GM21786 (cell line): ENCODE data around the gene KCNK6.

Source experiments
- ATAC-seq: cut with Tn5 transposase; IDR thresholded peaks from one replicate; pipeline ENCODE4 v1.9.1; 2021; ENCODE audit not compliant: unreplicated experiment

Gene KCNK6

DNA sequence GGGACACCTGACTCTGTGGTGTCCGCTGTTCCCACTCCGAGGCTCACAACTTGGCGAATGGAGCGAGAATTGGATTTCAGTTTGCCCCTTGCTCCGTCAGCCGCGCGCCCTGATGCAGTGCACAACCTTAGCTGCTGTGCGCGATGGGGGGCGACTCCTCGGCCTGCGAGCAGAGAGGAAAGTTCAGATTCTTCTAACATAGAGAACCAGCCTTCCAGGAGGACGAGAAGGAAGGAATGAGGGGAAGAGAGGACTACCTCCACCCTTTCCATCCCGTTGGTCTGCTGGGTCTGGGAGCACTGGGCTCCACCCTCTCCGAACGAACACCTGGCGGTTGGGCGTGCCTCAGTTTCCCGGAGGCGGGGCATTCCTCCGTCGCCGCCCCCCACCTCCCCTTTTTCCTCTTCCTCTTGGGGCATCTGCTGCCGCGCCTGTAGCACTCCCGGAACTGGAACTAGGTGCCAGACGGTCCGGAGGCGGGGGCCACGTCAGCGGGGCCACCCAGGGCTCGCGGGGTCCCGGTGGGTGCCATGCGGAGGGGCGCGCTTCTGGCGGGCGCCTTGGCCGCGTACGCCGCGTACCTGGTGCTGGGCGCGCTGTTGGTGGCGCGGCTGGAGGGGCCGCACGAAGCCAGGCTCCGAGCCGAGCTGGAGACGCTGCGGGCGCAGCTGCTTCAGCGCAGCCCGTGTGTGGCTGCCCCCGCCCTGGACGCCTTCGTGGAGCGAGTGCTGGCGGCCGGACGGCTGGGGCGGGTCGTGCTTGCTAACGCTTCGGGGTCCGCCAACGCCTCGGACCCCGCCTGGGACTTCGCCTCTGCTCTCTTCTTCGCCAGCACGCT, at the start of gene KCNK6:
KCNK6 (plus strand) TSS at position 425 of the 838 bp plus-strand sequence; CDS start at position 531, 106 bp downstream.
- ATAC-seq = no peak

DNA sequence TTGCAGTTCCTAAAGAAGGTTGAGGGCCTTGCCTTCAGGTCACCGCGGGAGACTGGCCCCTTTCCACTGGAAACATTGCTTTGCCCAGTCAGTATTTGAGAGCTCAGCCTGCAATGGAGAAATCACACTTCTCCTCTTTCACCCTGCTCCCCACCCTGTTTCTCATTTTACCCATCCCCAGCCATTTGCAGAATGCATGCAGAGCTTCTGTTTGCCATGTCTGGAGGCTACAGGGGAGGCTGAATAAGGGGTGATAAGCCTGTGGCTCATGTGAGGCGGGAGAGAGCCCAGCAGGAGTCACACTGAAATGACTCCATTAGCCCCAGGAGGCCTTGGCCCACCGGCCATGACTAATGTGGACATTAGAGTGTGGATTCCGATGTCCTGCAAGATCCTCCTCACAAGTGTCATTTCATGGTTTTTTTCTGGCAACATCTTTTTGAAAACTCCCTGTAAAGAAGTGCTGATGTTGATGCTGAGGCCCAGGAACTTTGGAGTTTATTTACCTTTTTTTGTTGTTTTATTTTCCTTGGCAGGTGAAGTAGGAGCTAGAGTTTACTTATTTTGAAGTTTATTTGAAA, 49.0 kb upstream of the KCNK6 start:
- no peak for ATAC-seq

DNA sequence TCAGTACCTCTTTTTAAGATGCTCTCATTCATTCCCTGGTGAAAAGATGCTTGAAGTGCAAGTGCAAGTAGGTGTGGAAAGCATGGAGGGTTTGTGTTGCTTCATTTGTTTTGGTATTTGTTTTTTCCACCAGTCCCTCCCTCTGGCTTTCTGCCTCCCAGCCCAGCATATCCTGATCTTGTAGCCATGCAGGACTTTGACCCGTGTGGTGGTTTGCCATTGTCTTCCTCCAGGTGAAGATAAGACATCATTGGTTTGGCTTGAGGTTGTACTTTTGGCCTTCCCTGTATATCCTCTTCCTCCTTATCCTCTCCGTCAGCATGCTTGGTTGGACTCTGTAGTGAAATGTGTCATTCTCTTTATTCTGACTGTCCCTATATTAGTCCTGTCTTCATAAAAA, 46.1 kb upstream of the KCNK6 start:
- ATAC-seq = no peak

DNA sequence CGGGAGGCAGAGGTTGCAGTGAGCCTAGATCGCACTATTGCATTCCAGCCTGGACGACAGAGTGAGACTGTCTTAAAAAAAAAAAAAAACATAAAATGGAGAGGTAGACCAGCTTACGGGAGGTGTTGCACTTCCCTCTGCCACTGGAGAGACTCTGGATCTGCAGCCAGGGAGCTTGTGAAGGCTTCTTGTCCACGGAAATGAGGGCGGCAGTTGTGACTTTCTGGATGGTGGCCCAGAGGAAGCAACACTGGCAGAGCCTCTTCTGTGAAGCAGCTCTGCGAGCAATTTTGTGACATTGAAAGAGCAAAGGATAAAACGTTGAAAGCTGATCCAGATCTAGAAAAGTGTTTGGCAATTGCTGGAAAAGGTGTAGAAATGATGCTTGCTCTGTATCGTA, 44.9 kb upstream of the KCNK6 start:
- no peak for ATAC-seq

DNA sequence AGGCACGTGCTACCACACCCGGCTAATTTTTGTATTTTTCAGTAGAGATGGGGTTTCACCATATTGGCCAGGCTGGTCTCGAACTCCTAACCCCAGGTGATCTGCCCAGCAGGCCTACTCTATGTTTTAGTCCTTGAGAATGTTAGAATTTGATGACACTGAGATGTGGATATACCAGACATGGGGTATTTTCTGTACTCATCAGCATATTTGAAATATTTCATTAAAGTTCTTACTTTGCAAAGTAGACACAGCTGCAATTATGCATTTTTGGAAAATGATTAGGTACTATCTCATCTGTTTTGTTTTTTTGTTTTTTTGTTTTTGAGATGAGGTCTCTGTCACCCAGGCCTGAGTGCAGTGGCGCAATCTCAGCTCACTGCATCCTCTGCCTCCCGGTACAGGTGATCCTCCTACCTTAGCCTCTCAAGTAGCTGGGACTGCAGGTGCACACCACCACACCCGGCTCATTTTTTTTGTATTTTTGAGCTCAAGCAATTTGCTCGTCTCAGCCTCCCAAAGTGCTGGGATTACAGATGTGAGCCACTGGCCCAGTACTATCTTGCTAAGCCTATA, 42.6 kb upstream of the KCNK6 start:
- ATAC-seq = no peak

DNA sequence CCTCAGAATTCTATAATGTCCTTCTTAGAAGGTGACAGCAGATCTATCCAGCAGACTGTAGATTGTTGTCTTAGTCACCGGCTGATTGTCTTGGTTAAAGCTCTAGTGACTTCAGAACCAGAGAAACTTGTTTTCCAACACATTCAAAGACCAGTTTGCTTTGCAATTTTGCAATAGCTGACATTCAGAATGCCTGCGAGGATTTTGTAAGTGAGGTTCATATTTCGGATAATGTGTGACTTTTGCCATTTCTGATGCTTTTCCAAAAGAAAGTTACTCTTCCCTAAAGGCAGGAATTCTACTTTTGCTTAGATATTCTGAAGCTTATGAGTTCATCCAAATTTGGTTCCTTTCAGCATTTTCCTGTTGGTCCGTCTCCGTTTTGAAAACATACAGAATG, 42.1 kb upstream of the KCNK6 start:
- no peak for ATAC-seq

DNA sequence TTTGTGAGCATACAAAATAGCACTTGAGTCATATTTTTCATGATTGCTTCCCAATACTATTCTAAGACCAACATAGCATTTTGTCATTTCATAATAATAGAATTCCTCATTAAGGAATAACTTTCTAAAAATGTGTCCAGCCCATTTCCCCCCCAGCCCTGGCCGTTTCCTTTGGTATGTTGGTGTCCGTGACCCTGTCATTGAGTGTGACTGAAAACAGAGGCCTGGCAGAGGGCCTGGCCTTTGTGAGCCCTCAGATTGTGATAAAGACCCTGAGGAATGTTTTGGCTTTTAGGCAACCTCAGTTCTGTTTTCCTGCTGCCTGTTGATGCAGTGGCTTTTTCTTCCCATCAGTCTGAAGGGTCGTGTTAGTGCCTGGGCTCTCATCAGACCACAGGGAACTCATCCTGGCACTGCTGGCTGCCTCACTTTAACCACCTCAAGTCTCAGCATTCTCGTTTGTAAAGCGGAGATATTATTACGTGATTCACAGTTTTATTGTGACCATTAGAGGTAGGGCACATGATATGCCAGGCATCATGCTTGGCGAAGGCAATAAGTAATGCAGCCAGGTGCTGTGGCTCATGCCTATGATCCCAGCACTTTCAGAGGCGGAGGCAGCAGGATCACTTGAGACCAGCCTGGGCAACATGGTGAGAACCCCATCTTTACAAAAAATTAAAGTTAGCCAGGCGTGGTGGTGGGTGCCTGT, 41.5 kb upstream of the KCNK6 start:
- ATAC-seq = no peak

DNA sequence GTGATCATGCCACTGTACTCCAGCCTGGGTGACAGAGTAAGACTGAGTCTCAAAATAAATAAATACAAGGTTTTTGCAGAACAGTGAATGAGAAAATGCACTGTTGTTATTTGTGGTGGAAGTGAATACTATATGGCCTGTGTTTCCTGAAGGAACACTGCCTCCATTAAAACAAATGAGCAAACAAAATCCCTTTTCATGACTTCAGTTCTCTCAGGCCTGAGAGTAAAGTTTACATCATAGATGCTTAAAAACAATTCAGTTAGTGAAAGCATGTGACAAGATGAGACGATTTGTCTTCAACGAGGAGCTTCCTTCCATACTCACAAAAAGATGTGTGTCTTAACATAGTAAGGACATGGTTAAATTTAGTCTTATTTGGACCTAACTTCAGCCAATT, 40.9 kb upstream of the KCNK6 start:
- ATAC-seq = no peak

DNA sequence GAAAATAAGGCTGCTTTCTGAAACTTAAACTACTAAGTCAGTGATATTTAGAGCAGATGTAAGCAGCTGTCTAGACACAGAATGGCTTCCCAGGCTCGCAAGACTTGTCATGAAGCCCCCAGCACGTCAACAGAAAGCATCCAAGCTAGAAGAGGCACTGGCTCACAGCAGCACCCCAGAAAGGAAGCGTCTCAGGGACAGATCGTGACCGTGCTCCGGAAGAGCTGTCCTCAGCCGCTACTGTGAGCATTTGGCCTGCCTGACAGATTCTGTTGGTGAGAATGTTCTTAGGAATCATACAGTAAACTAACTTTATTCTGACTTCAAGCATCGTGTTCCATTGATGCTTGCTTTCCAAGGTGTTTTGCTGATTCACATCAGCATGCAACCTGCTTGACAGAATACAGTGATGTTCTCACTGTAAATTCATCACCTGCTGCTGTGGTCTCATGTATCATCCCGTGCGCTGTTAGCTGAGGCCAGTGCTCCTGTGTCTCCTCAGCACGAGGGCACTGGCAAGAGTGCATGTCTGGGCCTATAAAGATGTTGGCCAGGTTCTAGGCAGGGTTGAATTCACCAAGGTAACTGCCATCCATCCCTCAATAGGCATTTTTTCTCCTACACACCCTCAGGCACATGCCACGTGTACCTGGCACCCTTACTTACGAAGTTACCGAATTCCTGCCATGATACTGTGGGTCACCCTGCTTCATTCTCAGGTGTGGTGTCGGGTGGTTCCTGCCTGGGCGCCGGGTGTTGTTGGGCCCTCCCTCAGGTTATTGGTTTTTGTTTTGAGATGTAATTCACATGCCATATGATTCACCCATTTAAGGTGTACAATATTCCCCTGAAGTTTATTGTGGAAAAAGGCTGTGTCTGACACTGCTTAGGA, 39.4 kb upstream of the KCNK6 start:
- ATAC-seq = no peak

DNA sequence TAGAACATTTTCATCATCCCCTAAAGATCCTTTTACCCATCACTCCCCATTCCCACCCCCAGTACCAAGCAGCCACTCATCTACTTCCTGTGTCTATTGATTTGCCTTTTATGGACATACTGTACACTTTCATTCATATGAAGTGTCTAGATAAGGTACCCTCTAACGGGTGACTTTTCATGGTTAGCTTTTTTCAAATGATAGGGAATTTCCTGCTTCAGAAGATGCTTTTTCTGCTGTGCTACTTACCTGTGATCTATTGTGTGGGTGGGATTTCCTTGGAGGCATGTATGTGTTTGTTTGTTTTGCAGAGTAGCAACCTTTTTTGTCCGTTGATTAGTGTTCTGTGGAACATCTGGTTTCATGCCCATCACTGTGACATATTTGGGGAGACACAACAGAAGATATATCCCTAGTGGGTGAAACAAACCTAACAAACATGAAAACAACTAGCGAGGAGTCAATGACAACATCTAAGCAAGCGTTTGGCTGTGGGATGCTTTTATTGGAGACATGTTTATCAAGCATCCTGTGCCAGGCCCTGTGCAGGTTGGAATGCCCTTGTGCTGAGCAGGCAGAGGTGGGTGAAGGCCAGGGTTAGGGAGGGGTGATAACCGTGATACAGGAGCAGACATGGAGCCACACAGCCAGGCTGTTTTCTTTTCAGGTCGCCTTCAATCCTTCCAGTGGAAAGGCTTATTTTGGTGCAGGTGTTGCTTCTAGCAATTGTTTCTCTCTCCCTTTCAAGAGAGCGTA, 37.7 kb upstream of the KCNK6 start:
- no peak for ATAC-seq

DNA sequence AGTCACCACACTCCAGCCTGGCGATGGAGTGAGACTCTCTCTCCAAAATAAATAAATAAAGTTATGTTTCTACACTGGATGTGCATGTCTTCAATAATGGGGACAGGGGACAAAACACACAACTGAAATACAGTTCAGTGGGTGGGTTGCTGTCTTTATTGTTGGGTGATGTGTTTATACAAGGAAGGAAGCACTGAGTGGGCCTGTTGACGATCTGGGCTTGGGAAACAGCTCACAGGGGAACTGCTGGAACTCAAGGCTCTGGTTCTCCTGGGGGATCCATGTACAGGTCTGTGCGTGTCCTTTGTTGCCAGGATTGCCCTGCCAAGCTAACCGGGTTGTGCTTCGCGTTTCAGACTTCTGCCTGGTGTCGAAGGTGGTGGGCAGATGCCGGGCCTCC, 36.4 kb upstream of the KCNK6 start:
- ATAC-seq = no peak

DNA sequence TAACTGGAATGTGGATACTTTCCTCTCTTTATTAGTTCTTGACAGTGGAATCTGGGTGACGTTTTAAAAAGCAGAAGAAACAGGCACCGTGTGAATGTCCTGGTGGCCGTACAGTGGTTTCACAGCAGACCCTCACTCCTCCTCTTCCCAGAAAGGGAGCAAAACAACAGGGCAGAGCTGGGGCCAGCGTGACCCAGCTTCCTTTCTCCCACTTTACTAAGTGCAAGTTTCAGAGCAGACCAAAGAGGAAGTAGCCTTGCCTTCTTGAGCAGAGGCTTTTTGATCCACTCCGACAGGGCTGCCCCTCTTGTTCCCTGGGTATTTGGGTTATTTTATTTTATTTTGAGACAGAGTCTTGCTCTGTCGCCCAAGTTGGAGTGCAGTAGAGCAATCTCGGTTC, 35.2 kb upstream of the KCNK6 start:
- ATAC-seq = no peak

DNA sequence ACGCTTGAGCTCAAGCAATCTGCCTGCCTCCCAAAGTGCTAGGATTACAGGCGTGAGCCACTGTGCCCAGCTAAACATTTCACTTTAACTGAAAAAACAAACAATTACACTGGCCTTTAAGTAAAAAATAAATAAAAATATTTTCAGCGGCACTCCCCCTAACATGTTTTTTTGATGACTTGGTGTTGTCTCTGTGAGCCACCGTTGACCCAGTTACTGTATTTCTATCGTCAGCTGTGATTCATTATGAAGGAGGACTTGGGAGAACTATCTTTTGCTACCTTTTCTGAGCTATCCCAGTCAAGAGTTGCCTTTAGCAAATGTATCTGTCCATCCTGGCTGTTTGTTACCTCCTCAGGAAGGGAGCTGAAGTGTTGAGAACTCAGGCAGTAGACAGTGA, 34.1 kb upstream of the KCNK6 start:
- ATAC-seq = no peak

DNA sequence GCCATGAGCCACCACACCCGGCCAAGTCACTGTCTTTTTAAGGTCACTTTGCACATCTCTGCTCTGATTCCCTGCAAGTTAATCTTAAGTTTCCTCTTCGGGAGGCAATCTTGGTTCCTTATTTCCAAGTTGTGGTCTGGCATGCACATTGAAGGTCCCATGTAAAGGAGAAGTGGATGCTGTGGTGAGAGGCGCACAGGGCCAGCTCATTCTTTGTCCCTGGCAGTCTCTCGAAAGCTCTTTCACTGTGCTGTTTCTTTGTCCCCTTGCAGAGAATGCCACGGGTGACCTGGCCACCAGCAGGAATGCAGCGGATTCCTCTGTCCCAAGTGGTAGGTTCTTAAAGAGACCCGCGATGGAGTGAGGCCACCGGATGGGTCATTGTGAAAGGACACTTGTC, 32.0 kb upstream of the KCNK6 start:
- ATAC-seq = no peak

DNA sequence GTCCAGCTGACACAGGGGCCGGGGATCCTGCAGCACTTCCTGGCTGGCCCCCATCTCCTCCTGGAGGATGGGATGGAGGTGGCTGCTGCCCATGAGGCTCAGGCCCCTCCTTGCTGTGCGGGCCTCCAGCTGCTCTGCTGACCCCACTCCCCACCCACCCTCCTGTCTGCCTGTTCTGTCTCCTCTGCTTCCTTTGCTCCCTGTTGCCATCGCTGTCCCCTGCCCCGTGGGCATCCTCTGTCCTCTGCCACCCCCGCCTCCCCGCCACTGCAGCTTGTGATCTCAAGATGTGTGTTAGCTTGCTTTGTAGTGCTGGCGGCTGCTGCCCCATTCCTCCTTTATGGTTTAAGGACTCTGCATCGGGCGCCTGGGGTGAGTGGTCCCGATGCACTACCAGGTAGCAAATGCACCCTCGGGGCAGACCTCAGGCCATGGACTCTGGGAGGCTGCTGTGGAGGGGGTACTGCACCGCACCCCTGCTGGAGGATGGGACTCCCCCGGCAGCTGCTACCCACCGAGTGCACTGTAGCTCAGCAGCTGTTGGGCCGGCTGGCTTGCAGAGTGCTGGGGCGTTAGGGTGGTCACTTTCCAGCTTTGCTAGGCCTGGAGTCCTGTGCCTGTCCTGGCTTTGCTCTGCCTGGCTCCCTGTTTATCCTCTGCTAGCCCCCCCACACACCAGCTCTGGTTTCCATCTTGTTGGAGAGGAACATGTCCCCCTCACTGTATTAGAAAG, 31.4 kb upstream of the KCNK6 start:
- ATAC-seq = no peak

DNA sequence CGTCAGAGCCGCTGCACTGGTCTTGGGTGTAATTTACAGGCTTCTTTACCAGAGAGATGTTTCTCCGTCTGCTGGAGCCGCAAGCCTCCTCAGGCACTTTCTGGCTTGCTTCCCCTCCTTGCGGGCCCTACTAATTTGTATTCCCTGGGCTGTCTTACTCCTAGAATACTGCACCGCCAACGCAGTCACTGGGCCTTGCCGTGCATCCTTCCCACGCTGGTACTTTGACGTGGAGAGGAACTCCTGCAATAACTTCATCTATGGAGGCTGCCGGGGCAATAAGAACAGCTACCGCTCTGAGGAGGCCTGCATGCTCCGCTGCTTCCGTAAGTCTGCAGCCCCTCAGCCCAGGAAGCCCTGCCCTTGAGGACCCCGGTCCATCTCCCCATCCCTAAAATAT, 29.7 kb upstream of the KCNK6 start:
- no peak for ATAC-seq

DNA sequence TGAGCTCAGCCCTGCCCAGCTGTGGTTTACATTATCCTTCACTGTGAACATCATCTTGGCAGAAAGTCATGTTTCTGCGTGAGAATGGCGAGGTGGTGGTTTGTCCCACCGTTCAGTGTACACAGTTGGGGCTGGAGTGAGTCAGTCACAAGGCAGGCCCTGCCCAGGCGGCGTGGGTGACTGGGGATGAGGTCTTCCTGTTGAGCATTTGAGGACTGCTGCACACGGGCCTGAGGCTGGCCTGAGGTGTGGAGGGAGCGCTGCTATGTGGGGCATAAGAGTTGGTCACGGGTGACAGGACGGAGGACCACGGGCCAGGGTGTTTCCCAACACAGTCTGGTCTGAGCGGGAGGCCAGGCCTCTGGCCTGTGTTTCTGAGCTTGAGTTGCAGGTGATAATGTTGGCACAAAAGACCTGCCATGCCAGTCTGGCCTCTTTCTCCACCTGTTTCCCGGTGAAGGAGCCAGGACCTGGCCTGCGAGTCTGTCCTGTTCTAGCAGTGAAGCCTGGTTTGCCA, 29.0 kb upstream of the KCNK6 start:
- ATAC-seq = no peak

DNA sequence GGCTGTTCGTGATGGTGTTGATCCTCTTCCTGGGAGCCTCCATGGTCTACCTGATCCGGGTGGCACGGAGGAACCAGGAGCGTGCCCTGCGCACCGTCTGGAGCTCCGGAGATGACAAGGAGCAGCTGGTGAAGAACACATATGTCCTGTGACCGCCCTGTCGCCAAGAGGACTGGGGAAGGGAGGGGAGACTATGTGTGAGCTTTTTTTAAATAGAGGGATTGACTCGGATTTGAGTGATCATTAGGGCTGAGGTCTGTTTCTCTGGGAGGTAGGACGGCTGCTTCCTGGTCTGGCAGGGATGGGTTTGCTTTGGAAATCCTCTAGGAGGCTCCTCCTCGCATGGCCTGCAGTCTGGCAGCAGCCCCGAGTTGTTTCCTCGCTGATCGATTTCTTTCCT, 27.8 kb upstream of the KCNK6 start:
- no peak for ATAC-seq

DNA sequence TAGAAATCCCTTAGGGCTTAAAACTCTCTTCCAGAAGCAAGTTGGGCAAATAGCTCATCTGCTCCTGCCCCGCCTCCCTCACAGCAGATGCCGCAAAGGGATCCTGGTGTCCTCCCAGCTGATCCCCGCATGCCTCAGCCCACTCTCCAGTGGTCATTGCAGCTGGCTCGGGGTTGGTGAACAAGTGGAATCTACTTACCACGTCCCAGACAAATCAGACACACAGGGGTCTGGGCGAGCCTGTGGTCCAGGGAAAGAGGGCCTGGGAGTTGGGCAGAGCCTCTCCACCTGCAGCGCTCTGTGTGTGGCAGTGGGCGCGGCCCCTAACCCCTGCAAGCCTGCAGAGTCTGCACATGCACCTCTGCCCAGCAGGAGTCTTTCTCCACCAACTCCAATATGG, 26.4 kb upstream of the KCNK6 start:
- ATAC-seq = no peak
